IMR-90 (cell line): ENCODE measurements around the gene TRIO. TPM values are rescaled to one million over a fixed set of nuclear protein-coding genes. Genes with fewer than 3 reads are reported as not detected.

Source experiments
- ATAC-seq: fragments of 200-7000 bp; cut with Tn5 transposase; 2 replicates; pipeline ENCODE4 v1.9.1; 2020; ENCODE audit warnings: low read depth, mild to moderate bottlenecking, moderate library complexity
- BruUV-seq: library from RNA; stranded (reverse); fragments of 400-500 nt; replicated peaks from 2 replicates; lab custom pipeline; 2021; lab: Mats Ljungman, UMichigan
- CTCF ChIA-PET: fragments of 300-600 bp; formaldehyde crosslinking; extraction: SDS; loops from one replicate; lab custom pipeline; 2021; ENCODE audit warnings: antibody characterized with exemption; lab: Yijun Ruan, JAX
- POLR2A ChIA-PET: fragments of 300-600 bp; sonication (Branson Sonifier 250); formaldehyde crosslinking; loops from one replicate; lab custom pipeline; 2022; ENCODE audit warnings: antibody characterized with exemption; ENCODE audit not compliant: unreplicated experiment; lab: Charles Lee
- DNase-seq: peaks from one replicate; pipeline ENCODE4 v3.0.0; 2013
- H2AFZ ChIP-seq: replicated peaks from 2 replicates; pipeline ENCODE3; 2013; ENCODE audit warnings: low read length, mild to moderate bottlenecking; ENCODE audit not compliant: poor library complexity
- H2AK5ac ChIP-seq: 2 replicates; pipeline ENCODE4 v1.6.1; 2013; ENCODE audit warnings: low read depth, low read length, inconsistent platforms
- H2AK9ac ChIP-seq: replicated peaks from 2 replicates; pipeline ENCODE3; 2013; ENCODE audit warnings: mild to moderate bottlenecking, low read depth, low read length, moderate library complexity; ENCODE audit not compliant: poor library complexity
- H2BK120ac ChIP-seq: 2 replicates; pipeline ENCODE4 v1.6.1; 2013; ENCODE audit warnings: low read depth, low read length, inconsistent platforms
- H2BK15ac ChIP-seq: 3 replicates; pipeline ENCODE4 v1.6.1; 2013; ENCODE audit warnings: low read depth, low read length, inconsistent platforms
- H2BK20ac ChIP-seq: 2 replicates; pipeline ENCODE4 v1.6.1; 2013; ENCODE audit warnings: low read depth, mild to moderate bottlenecking, inconsistent platforms, low read length, moderate library complexity
- H2BK5ac ChIP-seq: 2 replicates; pipeline ENCODE4 v1.6.1; 2013; ENCODE audit warnings: mild to moderate bottlenecking, low read depth, low read length, inconsistent platforms; ENCODE audit not compliant: poor library complexity, severe bottlenecking
- H3K14ac ChIP-seq: replicated peaks from 2 replicates; pipeline ENCODE4 v1.6.1; 2013; ENCODE audit warnings: low read depth, low read length, inconsistent platforms
- H3K18ac ChIP-seq: 2 replicates; pipeline ENCODE4 v1.6.1; 2013; ENCODE audit warnings: low read depth, low read length, control low read depth
- H3K23ac ChIP-seq: 2 replicates; pipeline ENCODE4 v1.6.1; 2013; ENCODE audit warnings: low read depth, low read length, inconsistent platforms
- H3K27ac ChIP-seq: 2 replicates; pipeline ENCODE4 v1.5.1; 2013; ENCODE audit warnings: mild to moderate bottlenecking, control low read depth, low read length; ENCODE audit not compliant: insufficient read depth
- H3K27me3 ChIP-seq: 2 replicates; pipeline ENCODE4 v1.6.1; 2013; ENCODE audit warnings: low read length; ENCODE audit not compliant: control insufficient read depth, insufficient read depth
- H3K36me3 ChIP-seq: 2 replicates; pipeline ENCODE4 v1.6.1; 2013; ENCODE audit warnings: low read length, mixed read lengths; ENCODE audit not compliant: control insufficient read depth, insufficient read depth
- H3K4ac ChIP-seq: 2 replicates; pipeline ENCODE4 v1.6.1; 2013; ENCODE audit warnings: low read depth, low read length, inconsistent platforms
- H3K4me1 ChIP-seq: 2 replicates; pipeline ENCODE4 v1.6.1; 2013; ENCODE audit warnings: low read length, mixed read lengths; ENCODE audit not compliant: control insufficient read depth, insufficient read depth
- H3K4me2 ChIP-seq: 2 replicates; pipeline ENCODE4 v1.6.1; 2013; ENCODE audit warnings: low read depth, mild to moderate bottlenecking, control low read depth, low read length, moderate library complexity
- H3K4me3 ChIP-seq: 2 replicates; pipeline ENCODE4 v1.5.1; 2013; ENCODE audit warnings: low read depth, mild to moderate bottlenecking, control low read depth, low read length, moderate library complexity; ENCODE audit not compliant: insufficient read depth
- H3K56ac ChIP-seq: 2 replicates; pipeline ENCODE4 v1.6.1; 2013; ENCODE audit warnings: low read length, inconsistent platforms; ENCODE audit not compliant: insufficient read depth; ENCODE audit errors: extremely low read depth
- H3K79me1 ChIP-seq, 2 experiments: 2 replicates each; pipeline ENCODE4 v1.6.1; 2013; ENCODE audit warnings: low read length in 2 of 2, inconsistent platforms in 1 of 2, low read depth in 1 of 2
- H3K9ac ChIP-seq: 2 replicates; pipeline ENCODE4 v1.6.1; 2013; ENCODE audit warnings: low read depth, low read length, control low read depth
- H3K9me1 ChIP-seq: 2 replicates; pipeline ENCODE4 v1.6.1; 2013; ENCODE audit warnings: low read length, inconsistent platforms; ENCODE audit not compliant: insufficient read depth
- H3K9me3 ChIP-seq: 2 replicates; pipeline ENCODE4 v1.6.1; 2013; ENCODE audit warnings: low read length; ENCODE audit not compliant: control insufficient read depth, insufficient read depth
- H4K20me1 ChIP-seq: 2 replicates; pipeline ENCODE4 v1.6.1; 2013; ENCODE audit warnings: low read length, inconsistent platforms; ENCODE audit not compliant: insufficient read depth
- H4K5ac ChIP-seq: 2 replicates; pipeline ENCODE4 v1.6.1; 2013; ENCODE audit warnings: mild to moderate bottlenecking, low read depth, low read length, control low read depth
- H4K8ac ChIP-seq, 2 experiments: 2 replicates each; pipeline ENCODE4 v1.6.1; 2013; ENCODE audit warnings: low read depth in 2 of 2, low read length in 2 of 2, control low read depth in 1 of 2, inconsistent platforms in 1 of 2
- H4K91ac ChIP-seq: 2 replicates; pipeline ENCODE4 v1.6.1; 2013; ENCODE audit warnings: low read depth, low read length, inconsistent platforms; ENCODE audit not compliant: insufficient read depth
- BHLHE40 ChIP-seq: fragments of 150-350 bp; IDR thresholded peaks from 2 replicates; pipeline ENCODE4 v1.6.1; 2016; ENCODE audit warnings: mild to moderate bottlenecking, low read depth, low read length
- CEBPB ChIP-seq: IDR thresholded peaks from 2 replicates; pipeline ENCODE4 v1.6.1; 2012; ENCODE audit warnings: low read depth, low read length, improper control_type of control experiment
- CHD1 ChIP-seq: IDR thresholded peaks from 2 replicates; pipeline ENCODE4 v1.6.1; 2012; ENCODE audit warnings: low read depth, low read length, improper control_type of control experiment
- FOS ChIP-seq: fragments of 150-350 bp; IDR thresholded peaks from 2 replicates; pipeline ENCODE4 v1.6.1; 2016; ENCODE audit warnings: low read depth, low read length
- MAFK ChIP-seq: IDR thresholded peaks from 2 replicates; pipeline ENCODE4 v1.6.1; 2012; ENCODE audit warnings: low read depth, low read length, improper control_type of control experiment
- MAZ ChIP-seq: IDR thresholded peaks from 2 replicates; pipeline ENCODE4 v1.6.1; 2012; ENCODE audit warnings: low read depth, mild to moderate bottlenecking, low read length, improper control_type of control experiment, moderate library complexity, borderline replicate concordance
- MXI1 ChIP-seq: IDR thresholded peaks from 2 replicates; pipeline ENCODE4 v1.6.1; 2012; ENCODE audit warnings: low read depth, mild to moderate bottlenecking, low read length, moderate library complexity, borderline replicate concordance
- NFE2L2 ChIP-seq: fragments of 150-350 bp; IDR thresholded peaks from 2 replicates; pipeline ENCODE4 v1.6.1; 2016; ENCODE audit warnings: low read depth, mild to moderate bottlenecking, low read length
- POLR2A ChIP-seq: IDR thresholded peaks from 2 replicates; pipeline ENCODE4 v1.6.1; 2012; ENCODE audit warnings: mild to moderate bottlenecking, low read depth, low read length
- RAD21 ChIP-seq: IDR thresholded peaks from 2 replicates; pipeline ENCODE4 v1.6.1; 2012; ENCODE audit warnings: low read length, improper control_type of control experiment
- RCOR1 ChIP-seq: IDR thresholded peaks from 2 replicates; pipeline ENCODE4 v1.6.1; 2012; ENCODE audit warnings: mild to moderate bottlenecking, low read length, improper control_type of control experiment; ENCODE audit not compliant: insufficient replicate concordance
- RFX5 ChIP-seq: IDR thresholded peaks from 2 replicates; pipeline ENCODE4 v1.8.0; 2012; ENCODE audit warnings: low read depth, mild to moderate bottlenecking, low read length, moderate library complexity
- SMC3 ChIP-seq: fragments of 150-350 bp; IDR thresholded peaks from 2 replicates; pipeline ENCODE4 v1.6.1; 2016; ENCODE audit warnings: low read depth, mild to moderate bottlenecking, antibody characterized with exemption, low read length, moderate library complexity
- WGBS, 2 experiments: methylation state at CpG; one replicate each; pipeline versions ENCODE4 v1.1.5 to v1.1.7; 2013; ENCODE audit warnings: missing lambda C conversion rate in 2 of 2; ENCODE audit not compliant: insufficient read length in 1 of 2; ENCODE audit errors: extremely low coverage in 2 of 2; 5-methylcytosine and 5-hydroxymethylcytosine counted together
- dilution Hi-C: fragments of 300-500 bp; cut with HindIII; formaldehyde crosslinking; loops from one replicate; pipeline ENCODE4 v1.14.3; 2018; ENCODE audit warnings: low sequenced_read_pairs; ENCODE audit not compliant: unreplicated experiment
- in situ Hi-C: fragments of 300-500 bp; cut with MboI; formaldehyde crosslinking; loops from 3 replicates; pipeline ENCODE4 v1.14.3; 2019; ENCODE audit warnings: low sequenced_read_pairs, inconsistent platforms, mixed read lengths
- intact Hi-C: fragments of 100-400 bp; cut with micrococcal nuclease; formaldehyde crosslinking; loops from 2 replicates; pipeline ENCODE4 v1.10.0; 2022
- polyA plus RNA-seq, 3 experiments: library from polyadenylated mRNA; depleted of rRNA; stranded (reverse); fragments of >200 nt; gene quantifications; 2 replicates each; pipeline ENCODE4 v1.2.3, GENCODE V29; 2012; ENCODE audit warnings: low replicate concordance in 1 of 3
- total RNA-seq: library from RNA; depleted of rRNA; stranded (reverse); fragments of >200 nt; gene quantifications from 2 replicates; pipeline ENCODE4 v1.2.3, GENCODE V29; 2012
- TF ChIP-seq, protein P1 (sequence below): fragments of 150-350 bp; IDR thresholded peaks from 2 replicates; pipeline ENCODE4 v1.6.1; 2017; ENCODE audit warnings: mild to moderate bottlenecking, antibody characterized with exemption, low read length, low read depth
- TF ChIP-seq, protein P2 (sequence below): conservative IDR thresholded peaks from 2 replicates; pipeline ENCODE4 v1.5.1; 2012; ENCODE audit warnings: mild to moderate bottlenecking, low read depth, low read length, improper control_type of control experiment

The TRIO gene
- total and polyA plus RNA-seq, 2 of the 4 experiments (the other 2 are of a cell fraction) = 206 to 522 TPM

DNA sequence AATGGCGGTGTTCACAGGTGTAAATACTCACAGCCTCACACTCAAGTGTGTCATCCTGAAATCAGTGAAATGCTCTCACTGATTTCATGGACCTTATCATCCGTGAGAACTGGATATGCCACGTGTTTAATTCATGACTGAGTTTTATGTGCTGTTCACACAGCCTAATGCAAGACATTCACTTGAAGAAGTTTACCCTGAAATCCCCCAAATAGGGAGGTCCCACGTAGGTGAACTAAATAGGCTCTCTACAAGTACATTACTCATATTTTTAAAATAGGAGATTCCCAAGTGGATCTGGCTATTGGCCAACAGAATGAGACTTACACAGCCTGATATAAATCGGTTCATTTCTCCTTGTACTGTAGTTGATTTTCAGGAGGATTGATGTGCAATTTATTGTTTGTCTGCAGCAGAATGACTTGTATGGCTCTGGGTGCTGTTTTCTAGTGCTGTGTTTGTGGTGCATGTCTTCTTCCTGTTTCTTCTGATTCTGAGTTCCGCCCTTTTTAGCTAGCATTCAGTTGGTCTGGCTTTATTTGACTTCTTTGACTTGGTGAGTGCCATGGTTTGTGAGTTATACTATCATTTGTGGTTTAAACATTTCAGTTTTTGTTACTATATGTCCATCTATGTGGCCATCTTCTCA, 25.1 kb downstream of the TRIO start (continued):
- no peak for TF ChIP-seq RAD21

DNA sequence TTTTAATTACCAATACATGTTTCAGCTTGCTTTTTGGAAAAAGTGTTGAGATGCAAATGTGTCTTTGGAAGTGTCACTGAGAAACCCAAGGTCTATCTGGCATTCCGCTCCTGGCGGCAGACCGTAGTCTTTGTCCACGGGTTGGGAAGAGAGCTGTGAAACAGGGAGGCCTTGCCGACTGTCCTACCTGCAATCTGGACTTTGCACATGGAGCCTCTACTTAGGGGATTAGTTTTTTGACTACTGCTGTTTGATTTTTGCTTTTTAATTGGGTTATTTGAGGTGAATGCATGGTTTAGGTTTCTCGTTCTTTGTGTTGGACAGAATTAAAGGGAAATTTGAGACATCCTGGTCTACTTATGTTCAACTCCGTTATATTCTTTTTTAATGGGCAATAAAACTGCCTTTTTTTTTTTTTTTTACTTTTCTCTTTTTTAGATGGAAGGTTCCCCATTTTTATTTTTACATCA, 25.7 kb downstream of the TRIO start:
- H3K56ac ChIP-seq = no peak overlapping the region
- H3K9ac ChIP-seq = no peak overlapping the region
- H3K4ac ChIP-seq = peak overlapping the region; percentile 85
- ChIA-PET POLR2A (no interaction called here), CTCF (no interaction called here)
- peak overlapping the region; percentile 58 for H3K18ac ChIP-seq
- peak overlapping the region; percentile 90 for H2BK5ac ChIP-seq
- dilution Hi-C loops = no loop called here
- in situ Hi-C loops = no loop called here
- H2BK20ac ChIP-seq = peak overlapping the region; percentile 63
- H3K27me3 ChIP-seq = no peaks in the 10 kb centered on the region
- no TSS peak for BruUV-seq
- peak overlapping the region; percentile 51; the same call in 1 of the 2 replicates for H3K23ac ChIP-seq
- peak overlapping the region; percentile 69 for H4K5ac ChIP-seq
- peaks cover 85% of the 10 kb centered on the region for H4K20me1 ChIP-seq
- H3K14ac ChIP-seq = peak overlapping the region; percentile 84
- peak overlapping the region; percentile 78 for H2AK5ac ChIP-seq
- 100% methylated on average over 4 of the region's 7 CpGs; no CpG with 5 or more reads in 1 of the 2 experiments for WGBS, 2 experiments
- ATAC-seq (no peak), DNase-seq (no peak)
- H3K9me1 ChIP-seq = peaks cover 34% of the 10 kb centered on the region
- intact Hi-C loops = no loop called here
- H3K79me1 ChIP-seq = peaks cover 0 to 26% of the 10 kb centered on the region in 2 experiments; a peak in 2 of 4 replicates
- peak overlapping the region; percentile 55 for H2BK120ac ChIP-seq
- no peak overlapping the region for H2AFZ ChIP-seq
- peak overlapping the region; percentile 30; the same call in 1 of the 2 replicates for H3K4me2 ChIP-seq
- H2BK15ac ChIP-seq = peak overlapping the region; percentile 78; the same call in 2 of the 3 replicates
- H3K4me1 ChIP-seq = peaks cover 43% of the 10 kb centered on the region
- no peak overlapping the region for H2AK9ac ChIP-seq
- peaks cover 18% of the 10 kb centered on the region for H3K36me3 ChIP-seq
- H3K4me3 ChIP-seq = no peak overlapping the region
- peak overlapping the region; percentile 38 for H4K91ac ChIP-seq
- peak overlapping the region; percentile 19 to 73 for H4K8ac ChIP-seq
- peaks cover 2% of the 10 kb centered on the region; the same call in 1 of the 2 replicates for H3K9me3 ChIP-seq
- peak overlapping the region; percentile 90 for H3K27ac ChIP-seq
- TF ChIP-seq, protein P1, sequence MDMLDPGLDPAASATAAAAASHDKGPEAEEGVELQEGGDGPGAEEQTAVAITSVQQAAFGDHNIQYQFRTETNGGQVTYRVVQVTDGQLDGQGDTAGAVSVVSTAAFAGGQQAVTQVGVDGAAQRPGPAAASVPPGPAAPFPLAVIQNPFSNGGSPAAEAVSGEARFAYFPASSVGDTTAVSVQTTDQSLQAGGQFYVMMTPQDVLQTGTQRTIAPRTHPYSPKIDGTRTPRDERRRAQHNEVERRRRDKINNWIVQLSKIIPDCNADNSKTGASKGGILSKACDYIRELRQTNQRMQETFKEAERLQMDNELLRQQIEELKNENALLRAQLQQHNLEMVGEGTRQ = no peak
- TF ChIP-seq RAD21 (no peak), CEBPB (no peak), MAFK (no peak), MXI1 (no peak), RFX5 (no peak), SMC3 (no peak), BHLHE40 (no peak), FOS (no peak), RCOR1 (no peak), POLR2A (no peak), CHD1 (no peak), MAZ (no peak), NFE2L2 (no peak)
- TF ChIP-seq, protein P2, sequence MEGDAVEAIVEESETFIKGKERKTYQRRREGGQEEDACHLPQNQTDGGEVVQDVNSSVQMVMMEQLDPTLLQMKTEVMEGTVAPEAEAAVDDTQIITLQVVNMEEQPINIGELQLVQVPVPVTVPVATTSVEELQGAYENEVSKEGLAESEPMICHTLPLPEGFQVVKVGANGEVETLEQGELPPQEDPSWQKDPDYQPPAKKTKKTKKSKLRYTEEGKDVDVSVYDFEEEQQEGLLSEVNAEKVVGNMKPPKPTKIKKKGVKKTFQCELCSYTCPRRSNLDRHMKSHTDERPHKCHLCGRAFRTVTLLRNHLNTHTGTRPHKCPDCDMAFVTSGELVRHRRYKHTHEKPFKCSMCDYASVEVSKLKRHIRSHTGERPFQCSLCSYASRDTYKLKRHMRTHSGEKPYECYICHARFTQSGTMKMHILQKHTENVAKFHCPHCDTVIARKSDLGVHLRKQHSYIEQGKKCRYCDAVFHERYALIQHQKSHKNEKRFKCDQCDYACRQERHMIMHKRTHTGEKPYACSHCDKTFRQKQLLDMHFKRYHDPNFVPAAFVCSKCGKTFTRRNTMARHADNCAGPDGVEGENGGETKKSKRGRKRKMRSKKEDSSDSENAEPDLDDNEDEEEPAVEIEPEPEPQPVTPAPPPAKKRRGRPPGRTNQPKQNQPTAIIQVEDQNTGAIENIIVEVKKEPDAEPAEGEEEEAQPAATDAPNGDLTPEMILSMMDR = no peak
